AG10803 (cell line): ENCODE data around the gene ALK.

Experiments
- DNase-seq: peaks from one replicate; pipeline ENCODE4 v3.0.0; 2010; ENCODE audit warnings: low read depth
- H3K4me3 ChIP-seq: 2 replicates; pipeline ENCODE4 v1.5.1; 2011; ENCODE audit warnings: mild to moderate bottlenecking, low read length, control low read depth
- CTCF ChIP-seq: conservative IDR thresholded peaks from 2 replicates; pipeline ENCODE4 v1.5.1; 2011; ENCODE audit warnings: mild to moderate bottlenecking, low read length, control low read depth, inconsistent platforms

ALK gene

GRCh38 chr2:29490045-29490444 is 431.3 kb downstream of the ALK start:
- no peak overlapping the region for H3K4me3 ChIP-seq
- DNase-seq = no peak
- no peak for TF ChIP-seq CTCF

GRCh38 chr2:29489568-29489967 is 431.8 kb downstream of the ALK start:
- no peak overlapping the region for H3K4me3 ChIP-seq
- TF ChIP-seq CTCF = no peak
- DNase-seq = no peak

GRCh38 chr2:29487967-29488555 is 433.3 kb downstream of the ALK start:
- TF ChIP-seq CTCF = no peak
- DNase-seq = peak; percentile 46
- H3K4me3 ChIP-seq = no peak overlapping the region

DNA sequence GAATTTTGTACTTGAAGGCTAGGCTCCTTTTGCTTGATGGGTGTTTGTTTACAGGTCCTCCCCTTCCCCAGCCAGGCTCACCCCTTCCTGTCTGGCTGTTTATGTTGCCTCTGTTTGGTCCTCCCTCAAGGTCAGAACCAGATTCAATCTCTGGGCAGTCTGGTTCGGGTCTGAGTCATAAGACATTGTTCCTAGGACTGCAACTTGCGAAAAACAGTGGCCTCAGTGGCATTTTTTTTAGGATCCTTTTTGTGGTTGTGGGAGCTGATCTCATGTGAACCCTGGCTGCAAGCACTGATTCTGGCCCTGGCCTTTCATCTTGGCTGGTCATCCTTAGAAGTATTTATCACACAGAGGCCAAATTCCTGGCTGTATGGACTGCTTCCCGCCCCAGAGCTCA is 435.8 kb downstream of the ALK start:
- DNase-seq = no peak

DNA sequence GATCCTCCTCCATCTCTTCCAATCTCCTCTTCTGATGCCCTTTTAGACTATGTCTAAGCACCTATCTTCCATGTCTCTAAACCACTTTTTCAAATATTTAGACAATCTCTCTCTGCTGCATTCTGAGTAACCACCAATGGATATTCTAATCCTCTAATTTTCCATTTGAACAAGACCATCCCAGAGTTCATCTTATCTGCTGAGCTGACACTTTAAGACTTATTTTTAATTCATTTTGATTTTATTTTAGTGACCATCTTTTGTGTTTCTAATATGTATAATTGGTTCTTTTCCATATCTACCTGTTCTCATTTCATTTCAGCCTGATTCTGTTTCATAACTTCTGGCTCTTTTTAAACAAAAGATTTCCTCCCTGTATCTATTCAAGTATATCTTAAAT is 436.3 kb downstream of the ALK start:
- DNase-seq = no peak
- no peak for TF ChIP-seq CTCF
- no peak overlapping the region for H3K4me3 ChIP-seq

More for the DNA sequence above, 435.8 kb downstream of the ALK start:
- H3K4me3 ChIP-seq = no peak overlapping the region
- TF ChIP-seq CTCF = no peak

DNA sequence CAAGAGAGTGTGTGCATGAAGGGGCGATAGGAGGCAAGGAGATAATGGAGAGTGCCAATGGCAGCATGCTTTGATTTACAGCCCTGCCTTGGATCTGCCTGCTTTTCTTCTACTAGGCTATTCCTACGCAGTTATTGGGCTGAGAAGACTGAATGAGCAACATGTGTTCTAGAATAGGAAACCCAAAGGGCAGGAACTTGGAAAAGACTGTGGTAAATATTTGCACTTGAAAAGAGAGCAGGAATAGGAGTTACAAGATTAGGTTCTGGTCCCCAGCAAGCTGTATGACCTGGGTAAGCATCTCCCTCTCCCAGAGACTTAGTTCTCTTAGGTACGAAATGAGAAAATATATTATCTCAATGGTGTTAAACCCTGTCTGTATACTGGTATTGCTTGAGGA is 438.5 kb downstream of the ALK start:
- no peak overlapping the region for H3K4me3 ChIP-seq
- no peak for DNase-seq
- no peak for TF ChIP-seq CTCF

DNA sequence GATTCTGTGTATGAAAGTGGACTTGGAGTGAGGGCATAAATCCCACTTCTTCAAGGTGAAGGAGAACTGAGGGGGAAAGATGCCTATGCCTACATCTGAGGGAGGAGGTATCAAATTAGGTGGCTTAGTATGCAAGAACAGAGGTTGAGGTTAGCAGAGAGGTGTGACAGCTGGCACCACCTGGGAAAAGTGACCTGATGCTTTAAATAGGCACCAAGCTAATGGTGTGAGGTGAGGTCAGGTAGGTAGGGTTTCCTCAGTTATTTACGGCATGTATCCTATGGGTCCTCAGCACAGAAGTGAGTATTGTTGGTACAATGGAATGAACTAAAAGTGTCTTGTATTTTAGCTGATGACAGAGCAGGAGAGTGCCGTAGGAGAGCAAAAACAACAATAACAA is 439.0 kb downstream of the ALK start:
- DNase-seq = no peak
- H3K4me3 ChIP-seq = no peak overlapping the region
- no peak for TF ChIP-seq CTCF
